Esophagus muscularis mucosa (tissue), 4 donors: ENCODE data around the gene ANKHD1. TPM values are rescaled to one million over a fixed set of nuclear protein-coding genes. Genes with fewer than 3 reads are reported as not detected.

Source experiments
- DNase-seq: peaks from one replicate; pipeline ENCODE4 v3.0.0-alpha.2; 2017; ENCODE audit errors: extremely low spot score
- H3K27ac ChIP-seq, 4 donors: fragments of 200-600 bp; sonication (generic); replicated peaks in 1 of 4; 1 replicate in 3 of 4; 2 replicates in 1 of 4; pipeline ENCODE4 v1.5.1; 2016 to 2019; ENCODE audit warnings: mild to moderate bottlenecking in 1 of 4
- H3K27me3 ChIP-seq, 4 donors: fragments of 200-600 bp; sonication (generic); one replicate each; pipeline versions ENCODE4 v1.5.1 to v1.6.0; 2016 to 2019
- H3K36me3 ChIP-seq, 4 donors: fragments of 200-600 bp; sonication (generic); one replicate each; pipeline ENCODE4 v1.5.1; 2016 to 2019
- H3K4me1 ChIP-seq, 4 donors: fragments of 200-600 bp; sonication (generic); one replicate each; pipeline ENCODE4 v1.5.1; 2016 to 2019
- H3K4me3 ChIP-seq, 4 donors: fragments of 200-600 bp; sonication (generic); 1 replicate in 2 of 4; 2 replicates in 2 of 4; pipeline ENCODE4 v1.5.1; 2016 to 2019; ENCODE audit warnings: mild to moderate bottlenecking in 4 of 4, moderate library complexity in 1 of 4
- H3K9me3 ChIP-seq, 4 donors: fragments of 200-600 bp; sonication (generic); 1 replicate in 3 of 4; 2 replicates in 1 of 4; pipeline ENCODE4 v1.5.1; 2016 to 2019
- CTCF ChIP-seq, 3 experiments: fragments of 200-600 bp in 2 of 3; fragments of 450-650 bp in 1 of 3; sonication (generic) in 2 of 3; IDR thresholded peaks; one replicate each; pipeline ENCODE4 v1.5.1; 2017 to 2019; ENCODE audit warnings: antibody characterized with exemption in 3 of 3, mild to moderate bottlenecking in 2 of 3, moderate library complexity in 1 of 3
- EP300 ChIP-seq: sonication (generic); formaldehyde crosslinking; IDR thresholded peaks from one replicate; pipeline ENCODE4 v1.6.1; 2017; ENCODE audit warnings: antibody characterized with exemption
- POLR2A ChIP-seq: fragments of 450-650 bp; IDR thresholded peaks from one replicate; pipeline ENCODE4 v1.6.1; 2017; ENCODE audit warnings: antibody characterized with exemption, moderate library complexity, mild to moderate bottlenecking, low read depth
- POLR2AphosphoS5 ChIP-seq, 2 donors: sonication (generic); formaldehyde crosslinking; IDR thresholded peaks; one replicate each; pipeline ENCODE4 v1.6.1; 2017; ENCODE audit warnings: antibody characterized with exemption in 2 of 2
- WGBS: methylation state at CpG from one replicate; pipeline ENCODE4 v1.1.5; 2018; 5-methylcytosine and 5-hydroxymethylcytosine counted together
- intact Hi-C: fragments of 100-400 bp; cut with DNase I; formaldehyde crosslinking; loops from one replicate; pipeline ENCODE4 v1.15.1; 2023
- total RNA-seq, 4 donors: library from RNA; depleted of rRNA; stranded (reverse); fragments of >200 nt; gene quantifications; one replicate each; pipeline versions ENCODE4 v1.1.0 to v1.2.1, GENCODE V29; 2016

The ANKHD1 gene
- total RNA-seq, 4 donors from 2014 or later, result 58.3 to 94.3 (median 62.2) TPM

DNA sequence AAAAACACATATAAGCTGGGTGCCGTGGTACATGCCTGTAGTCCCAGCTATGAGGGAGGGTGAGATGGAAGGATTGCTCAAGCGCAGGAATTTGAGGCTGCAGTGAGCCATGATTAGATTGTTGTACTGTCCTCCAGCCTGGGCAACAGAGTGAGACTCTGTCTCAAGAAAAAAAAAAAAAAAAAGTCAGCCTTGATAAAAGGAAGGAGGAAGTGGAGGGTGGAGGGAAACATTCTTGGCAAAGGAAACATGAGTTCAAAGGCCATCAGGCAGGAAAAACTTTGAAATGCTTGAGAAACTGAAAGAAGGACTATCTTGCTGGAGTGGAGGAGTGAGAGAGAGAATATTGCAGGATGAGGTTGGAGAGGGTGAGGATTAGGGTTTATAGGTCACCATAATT is 18.3 kb upstream of the ANKHD1 start:
- H3K36me3 ChIP-seq, result no peaks in the 10 kb centered on the region
- WGBS, result 89% methylated on average over 2 of the region's 2 CpGs
- no peaks in the 10 kb centered on the region for H3K9me3 ChIP-seq
- H3K27me3 ChIP-seq, result no peaks in the 10 kb centered on the region
- no peak for DNase-seq
- intact Hi-C loops, result no loop called here
- TF ChIP-seq POLR2AphosphoS5 (IDR thresholded peaks at IDR 0.05) (no peak), CTCF (IDR thresholded peaks at IDR 0.05) (no peak), EP300 (no peak), POLR2A (no peak)
- H3K4me3 ChIP-seq, result no peak overlapping the region
- H3K4me1 ChIP-seq, result no peaks in the 10 kb centered on the region
- H3K27ac ChIP-seq, result no peak overlapping the region

- no peak for DNase-seq
- no peak overlapping the region for H3K27ac ChIP-seq
- no peaks in the 10 kb centered on the region for H3K27me3 ChIP-seq
- H3K9me3 ChIP-seq, result no peaks in the 10 kb centered on the region
- intact Hi-C loops, result no loop called here
- H3K4me1 ChIP-seq, result no peaks in the 10 kb centered on the region
- WGBS, result 88% methylated on average over 2 of the region's 2 CpGs
- H3K36me3 ChIP-seq, result no peaks in the 10 kb centered on the region
- H3K4me3 ChIP-seq, result no peak overlapping the region
- no peak for TF ChIP-seq CTCF (IDR thresholded peaks at IDR 0.05)
Measured at GRCh38 chr5:140388052-140388451, 13.6 kb upstream of the ANKHD1 start.

GRCh38 chr5:140391312-140391711 is 10.3 kb upstream of the ANKHD1 start:
- H3K36me3 ChIP-seq, result no peaks in the 10 kb centered on the region
- no peak overlapping the region for H3K4me3 ChIP-seq
- no peak overlapping the region for H3K27ac ChIP-seq
- intact Hi-C loops, result no loop called here
- DNase-seq, result no peak
- no peaks in the 10 kb centered on the region for H3K9me3 ChIP-seq
- no peaks in the 10 kb centered on the region for H3K27me3 ChIP-seq
- H3K4me1 ChIP-seq, result no peaks in the 10 kb centered on the region
- WGBS, result 89% methylated on average over 1 of the region's 1 CpG
- TF ChIP-seq POLR2AphosphoS5 (IDR thresholded peaks at IDR 0.05), result no peak
- TF ChIP-seq POLR2A, result no peak
- no peak for TF ChIP-seq CTCF (IDR thresholded peaks at IDR 0.05)
- no peak for TF ChIP-seq EP300

- intact Hi-C loops, result no loop called here
- H3K4me1 ChIP-seq, result no peaks in the 10 kb centered on the region
- no peaks in the 10 kb centered on the region for H3K9me3 ChIP-seq
- DNase-seq, result no peak
- H3K27ac ChIP-seq, result no peak overlapping the region
- TF ChIP-seq POLR2AphosphoS5 (IDR thresholded peaks at IDR 0.05), result no peak
- no peak for TF ChIP-seq EP300
- no peak for TF ChIP-seq CTCF (IDR thresholded peaks at IDR 0.05)
- no peak for TF ChIP-seq POLR2A
- no peak overlapping the region for H3K4me3 ChIP-seq
- 100% methylated on average over 1 of the region's 1 CpG for WGBS
- no peaks in the 10 kb centered on the region for H3K36me3 ChIP-seq
- no peaks in the 10 kb centered on the region for H3K27me3 ChIP-seq
Measured at GRCh38 chr5:140391732-140392131, 9.9 kb upstream of the ANKHD1 start.

DNA sequence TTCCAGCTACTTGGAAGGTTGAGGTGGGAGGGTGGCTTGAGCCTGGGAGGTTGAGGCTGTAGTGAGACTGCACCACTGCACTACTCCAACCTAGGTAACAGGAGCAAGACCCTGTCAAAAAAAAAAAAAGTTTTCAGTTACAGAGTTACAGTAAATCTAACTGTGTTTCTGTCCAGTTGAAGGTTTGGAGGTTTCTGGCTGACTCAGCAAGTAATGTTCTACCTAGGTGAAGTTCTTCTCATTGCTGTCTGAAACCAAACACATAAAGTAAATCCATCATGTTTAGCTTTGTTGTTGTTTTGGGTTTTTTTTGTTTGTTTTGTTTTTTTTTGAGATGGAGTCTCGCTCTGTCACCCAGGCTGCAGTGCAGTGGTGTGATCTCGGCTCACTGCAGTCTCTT is 7.9 kb upstream of the ANKHD1 start:
- H3K4me3 ChIP-seq, result no peak overlapping the region
- H3K9me3 ChIP-seq, result no peaks in the 10 kb centered on the region
- 97% methylated on average over 2 of the region's 2 CpGs for WGBS
- H3K27me3 ChIP-seq, result no peaks in the 10 kb centered on the region
- no peak for DNase-seq
- TF ChIP-seq POLR2AphosphoS5 (IDR thresholded peaks at IDR 0.05) (no peak), EP300 (no peak), POLR2A (no peak), CTCF (IDR thresholded peaks at IDR 0.05) (no peak)
- no peaks in the 10 kb centered on the region for H3K36me3 ChIP-seq
- H3K4me1 ChIP-seq, result no peaks in the 10 kb centered on the region
- H3K27ac ChIP-seq, result no peak overlapping the region
- intact Hi-C loops, result no loop called here
